Common myeloid progenitor, CD34-positive (primary cell): Measurements from ENCODE around the gene ZNF697.

Experiments
- CTCF ChIA-PET: fragments of 350-600 bp; sonication (Branson Sonifier 250); formaldehyde crosslinking; loops from one replicate; lab custom pipeline; 2021; ENCODE audit warnings: antibody characterized with exemption; lab: Charles Lee
- POLR2A ChIA-PET: fragments of 350-600 bp; sonication (Branson Sonifier 250); formaldehyde crosslinking; loops from one replicate; lab custom pipeline; 2021; ENCODE audit warnings: antibody characterized with exemption; lab: Charles Lee
- DNase-seq, 3 donors: peaks; one replicate each; pipeline versions ENCODE4 v3.0.0 to v3.0.0-alpha.2; 2013
- H3K27ac ChIP-seq, 2 experiments: 1 replicate in 1 of 2; 2 replicates in 1 of 2; pipeline ENCODE4 v1.7.0; 2013; ENCODE audit warnings: inconsistent platforms in 2 of 2, low read length in 2 of 2, mild to moderate bottlenecking in 2 of 2, low read depth in 1 of 2, moderate library complexity in 1 of 2; ENCODE audit not compliant: severe bottlenecking in 2 of 2, insufficient read depth in 1 of 2, poor library complexity in 1 of 2
- H3K27me3 ChIP-seq, 5 experiments: replicated peaks in 2 of 5; 1 replicate in 3 of 5; 2 replicates in 2 of 5; pipeline versions ENCODE4 v1.6.1 to v1.7.0; 2013; ENCODE audit warnings: low read length in 4 of 5, mild to moderate bottlenecking in 2 of 5, moderate library complexity in 2 of 5, inconsistent platforms in 1 of 5; ENCODE audit not compliant: insufficient read depth in 5 of 5, control insufficient read depth in 4 of 5
- H3K36me3 ChIP-seq, 4 experiments: 1 replicate in 2 of 4; 2 replicates in 2 of 4; pipeline versions ENCODE4 v1.6.1 to v1.7.0; 2013; ENCODE audit warnings: low read length in 3 of 4, control low read depth in 1 of 4, mild to moderate bottlenecking in 1 of 4; ENCODE audit not compliant: control insufficient read depth in 4 of 4, insufficient read depth in 4 of 4
- H3K4me1 ChIP-seq, 4 experiments: 1 replicate in 3 of 4; 2 replicates in 1 of 4; pipeline versions ENCODE4 v1.6.1 to v1.7.1; 2013; ENCODE audit warnings: low read length in 3 of 4, mild to moderate bottlenecking in 3 of 4, control low read depth in 1 of 4, inconsistent platforms in 1 of 4, moderate library complexity in 1 of 4; ENCODE audit not compliant: control insufficient read depth in 4 of 4, insufficient read depth in 4 of 4; ENCODE audit errors: control extremely low read depth in 1 of 4
- H3K4me3 ChIP-seq, 7 experiments: 1 replicate in 4 of 7; 2 replicates in 3 of 7; pipeline versions ENCODE4 v1.5.1 to v1.7.0; 2013; ENCODE audit warnings: mild to moderate bottlenecking in 7 of 7, low read length in 6 of 7, moderate library complexity in 6 of 7, inconsistent platforms in 2 of 7, low read depth in 2 of 7, control low read depth in 1 of 7; ENCODE audit not compliant: insufficient read depth in 4 of 7, control insufficient read depth in 1 of 7; ENCODE audit errors: extremely low read depth in 1 of 7
- H3K9me3 ChIP-seq, 5 experiments: 1 replicate in 4 of 5; 2 replicates in 1 of 5; pipeline versions ENCODE4 v1.6.1 to v1.7.1; 2013; ENCODE audit warnings: low read length in 4 of 5, mild to moderate bottlenecking in 2 of 5, inconsistent platforms in 1 of 5, low read depth in 1 of 5, moderate library complexity in 1 of 5; ENCODE audit not compliant: control insufficient read depth in 4 of 5, insufficient read depth in 2 of 5; ENCODE audit errors: control extremely low read depth in 1 of 5
- WGBS: methylation state at CpG from one replicate; pipeline ENCODE4 v1.1.5; 2013; ENCODE audit not compliant: insufficient coverage; 5-methylcytosine and 5-hydroxymethylcytosine counted together

The ZNF697 gene

GRCh38 chr1:119602169-119602568, 45.9 kb downstream of the ZNF697 start:
- Histone ChIP-seq H3K27ac (no peak overlapping the region), H3K4me1 (peaks cover 0 to 17% (median 14%) of the 10 kb centered on the region in 4 experiments), H3K4me3 (no peak overlapping the region), H3K9me3 (no peaks in the 10 kb centered on the region), H3K36me3 (no peaks in the 10 kb centered on the region), H3K27me3 (no peaks in the 10 kb centered on the region)
- CTCF ChIA-PET, result interaction anchor here (1.5 kb wide), 1 partner anchor 11 kb away, joined by 3 read pairs; no protein-coding TSS in a partner anchor
- POLR2A ChIA-PET, result no interaction called here
- no CpG with 5 or more reads among the region's 2 CpGs for WGBS
- DNase-seq, result no peak

GRCh38 chr1:119600976-119601375, 47.1 kb downstream of the ZNF697 start:
- no peak overlapping the region for H3K27ac ChIP-seq
- H3K4me1 ChIP-seq, result peaks cover 0 to 6% (median 2%) of the 10 kb centered on the region in 4 experiments
- no peak for DNase-seq
- no peaks in the 10 kb centered on the region for H3K36me3 ChIP-seq
- H3K27me3 ChIP-seq, result no peaks in the 10 kb centered on the region
- H3K9me3 ChIP-seq, result no peaks in the 10 kb centered on the region
- no peak overlapping the region for H3K4me3 ChIP-seq
- no CpG with 5 or more reads among the region's 1 CpG for WGBS
- ChIA-PET POLR2A (no interaction called here), CTCF (interaction anchor here (1.0 to 1.9 kb wide), 2 partner anchors 9 to 16 kb away, joined by 3 to 8 read pairs; no protein-coding TSS in a partner anchor)

- POLR2A ChIA-PET, result no interaction called here
- Histone ChIP-seq H3K27me3 (no peaks in the 10 kb centered on the region), H3K4me1 (peaks cover 0 to 1% (median 0%) of the 10 kb centered on the region in 4 experiments), H3K27ac (no peak overlapping the region), H3K4me3 (no peak overlapping the region), H3K36me3 (no peaks in the 10 kb centered on the region), H3K9me3 (no peaks in the 10 kb centered on the region)
- no peak for DNase-seq
- CTCF ChIA-PET, result interaction anchor here (1.0 to 1.9 kb wide), 2 partner anchors 9 to 16 kb away, joined by 3 to 8 read pairs; no protein-coding TSS in a partner anchor
- 93% methylated on average over 2 of the region's 4 CpGs for WGBS
These were observed 47.5 kb downstream of the ZNF697 start for GRCh38 chr1:119600561-119600960.

- peaks cover 0 to 4% (median 0%) of the 10 kb centered on the region in 5 experiments for H3K9me3 ChIP-seq
- H3K4me1 ChIP-seq, result no peaks in the 10 kb centered on the region
- H3K27ac ChIP-seq, result no peak overlapping the region
- H3K27me3 ChIP-seq, result no peaks in the 10 kb centered on the region
- H3K36me3 ChIP-seq, result no peaks in the 10 kb centered on the region
- no peak for DNase-seq
- ChIA-PET CTCF (interaction anchor here (0.5 to 0.9 kb wide), 3 partner anchors 13 to 127 kb away, joined by 3 to 4 read pairs (median 3); no protein-coding TSS in a partner anchor), POLR2A (no interaction called here)
- WGBS, result 100% methylated on average over 1 of the region's 2 CpGs
- no peak overlapping the region for H3K4me3 ChIP-seq
These were observed 52.5 kb downstream of the ZNF697 start for GRCh38 chr1:119595606-119596005.

GRCh38 chr1:119595168-119595567, 52.9 kb downstream of the ZNF697 start:
- no CpG with 5 or more reads among the region's 2 CpGs for WGBS
- ChIA-PET POLR2A (no interaction called here), CTCF (interaction anchor here (0.5 to 0.9 kb wide), 3 partner anchors 14 to 128 kb away, joined by 3 to 4 read pairs (median 3); no protein-coding TSS in a partner anchor)
- Histone ChIP-seq H3K4me3 (no peak overlapping the region), H3K9me3 (peaks cover 0 to 4% (median 0%) of the 10 kb centered on the region in 5 experiments), H3K27me3 (no peaks in the 10 kb centered on the region), H3K27ac (no peak overlapping the region), H3K4me1 (peaks cover 0 to 2% (median 0%) of the 10 kb centered on the region in 4 experiments), H3K36me3 (no peaks in the 10 kb centered on the region)
- no peak for DNase-seq

- CTCF ChIA-PET, result interaction anchor here (1.5 to 1.7 kb wide), 2 partner anchors 11 to 15 kb away, joined by 5 to 9 read pairs; no protein-coding TSS in a partner anchor
- Histone ChIP-seq H3K36me3 (no peaks in the 10 kb centered on the region), H3K27me3 (no peaks in the 10 kb centered on the region), H3K27ac (no peak overlapping the region), H3K4me1 (peaks cover 0 to 2% (median 0%) of the 10 kb centered on the region in 4 experiments), H3K4me3 (no peak overlapping the region), H3K9me3 (peaks cover 0 to 4% (median 0%) of the 10 kb centered on the region in 5 experiments)
- POLR2A ChIA-PET, result no interaction called here
- DNase-seq, result no peak
- no CpG with 5 or more reads among the region's 1 CpG for WGBS
These were observed 53.7 kb downstream of the ZNF697 start for GRCh38 chr1:119594376-119594775.

- peaks cover 0 to 2% (median 0%) of the 10 kb centered on the region in 4 experiments for H3K4me1 ChIP-seq
- POLR2A ChIA-PET, result no interaction called here
- CTCF ChIA-PET, result interaction anchor here (1.5 to 1.7 kb wide), 2 partner anchors 10 to 16 kb away, joined by 5 to 9 read pairs; no protein-coding TSS in a partner anchor
- 100% methylated on average over 1 of the region's 1 CpG for WGBS
- no peaks in the 10 kb centered on the region for H3K27me3 ChIP-seq
- H3K9me3 ChIP-seq, result peaks cover 0 to 4% (median 0%) of the 10 kb centered on the region in 5 experiments
- no peak for DNase-seq
- H3K4me3 ChIP-seq, result no peak overlapping the region
- no peaks in the 10 kb centered on the region for H3K36me3 ChIP-seq
- H3K27ac ChIP-seq, result no peak overlapping the region
These were observed 54.3 kb downstream of the ZNF697 start for GRCh38 chr1:119593805-119594204.
